Nephron progenitor cell (in vitro differentiated cells): ENCODE results near the gene DKC1.

Source experiments
- DNase-seq: peaks from one replicate; pipeline ENCODE4 v3.0.0; 2021
- H3K27ac Mint-ChIP-seq: 2 replicates; pipeline ENCODE4 v1.8.0; 2021; ENCODE audit warnings: mild to moderate bottlenecking, moderate library complexity, mixed read lengths
- H3K27me3 Mint-ChIP-seq: 2 replicates; pipeline ENCODE4 v1.8.0; 2021; ENCODE audit warnings: mild to moderate bottlenecking, low read depth, mixed read lengths; ENCODE audit not compliant: poor library complexity
- H3K36me3 Mint-ChIP-seq: 2 replicates; pipeline ENCODE4 v1.8.0; 2021; ENCODE audit warnings: low read depth, mixed read lengths
- H3K4me1 Mint-ChIP-seq: 2 replicates; pipeline ENCODE4 v1.8.0; 2021; ENCODE audit warnings: mixed read lengths
- H3K4me3 Mint-ChIP-seq: 2 replicates; pipeline ENCODE4 v1.8.0; 2021; ENCODE audit warnings: mild to moderate bottlenecking, moderate library complexity, mixed read lengths
- H3K9me3 Mint-ChIP-seq: 2 replicates; pipeline ENCODE4 v1.8.0; 2021; ENCODE audit warnings: mild to moderate bottlenecking, moderate library complexity, mixed read lengths
- TF ChIP-seq, protein P1 (sequence below): fragments of 200-600 bp; sonication (generic); IDR thresholded peaks from 2 replicates; pipeline ENCODE4 v1.5.0; 2021; ENCODE audit warnings: antibody characterized with exemption

The DKC1 gene

DNA sequence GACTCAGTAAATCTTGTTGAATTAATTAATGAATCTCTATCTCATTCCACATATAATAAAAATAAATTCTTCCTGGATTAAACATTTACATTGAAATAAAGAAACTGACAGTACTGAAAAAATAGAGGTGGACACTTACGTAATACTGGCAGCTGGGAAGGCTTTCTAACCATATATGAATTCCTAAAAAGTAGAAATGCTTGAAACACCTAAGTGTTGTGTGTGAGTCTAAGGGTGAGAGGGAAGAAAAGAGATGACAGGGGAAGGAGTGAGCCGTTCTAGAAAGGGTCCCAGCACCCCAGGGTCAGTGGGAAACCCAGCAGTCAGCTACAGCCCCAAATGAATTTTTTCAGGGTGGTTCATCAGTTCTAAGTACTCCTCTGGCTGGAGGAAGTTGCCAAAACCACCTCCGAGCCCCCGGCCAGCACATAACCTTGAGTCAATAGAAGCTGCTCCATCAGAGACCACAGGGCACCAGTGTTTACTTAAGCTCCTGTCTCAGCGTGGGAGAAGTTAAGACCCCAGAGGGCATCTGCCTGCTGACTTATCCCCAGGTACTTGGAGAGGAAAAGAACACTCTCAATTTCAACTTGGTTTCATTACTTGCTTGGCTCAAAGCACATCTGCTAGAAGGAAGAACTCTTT is 30.1 kb upstream of the DKC1 start:
- H3K27me3 Mint-ChIP-seq = peaks cover 6% of the 10 kb centered on the region
- no peak overlapping the region for H3K27ac Mint-ChIP-seq
- H3K4me1 Mint-ChIP-seq = peaks cover 37% of the 10 kb centered on the region
- TF ChIP-seq, protein P1, sequence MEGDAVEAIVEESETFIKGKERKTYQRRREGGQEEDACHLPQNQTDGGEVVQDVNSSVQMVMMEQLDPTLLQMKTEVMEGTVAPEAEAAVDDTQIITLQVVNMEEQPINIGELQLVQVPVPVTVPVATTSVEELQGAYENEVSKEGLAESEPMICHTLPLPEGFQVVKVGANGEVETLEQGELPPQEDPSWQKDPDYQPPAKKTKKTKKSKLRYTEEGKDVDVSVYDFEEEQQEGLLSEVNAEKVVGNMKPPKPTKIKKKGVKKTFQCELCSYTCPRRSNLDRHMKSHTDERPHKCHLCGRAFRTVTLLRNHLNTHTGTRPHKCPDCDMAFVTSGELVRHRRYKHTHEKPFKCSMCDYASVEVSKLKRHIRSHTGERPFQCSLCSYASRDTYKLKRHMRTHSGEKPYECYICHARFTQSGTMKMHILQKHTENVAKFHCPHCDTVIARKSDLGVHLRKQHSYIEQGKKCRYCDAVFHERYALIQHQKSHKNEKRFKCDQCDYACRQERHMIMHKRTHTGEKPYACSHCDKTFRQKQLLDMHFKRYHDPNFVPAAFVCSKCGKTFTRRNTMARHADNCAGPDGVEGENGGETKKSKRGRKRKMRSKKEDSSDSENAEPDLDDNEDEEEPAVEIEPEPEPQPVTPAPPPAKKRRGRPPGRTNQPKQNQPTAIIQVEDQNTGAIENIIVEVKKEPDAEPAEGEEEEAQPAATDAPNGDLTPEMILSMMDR = no peak
- H3K36me3 Mint-ChIP-seq = no peaks in the 10 kb centered on the region
- DNase-seq = no peak
- peaks cover 48% of the 10 kb centered on the region for H3K9me3 Mint-ChIP-seq
- H3K4me3 Mint-ChIP-seq = no peak overlapping the region

DNA sequence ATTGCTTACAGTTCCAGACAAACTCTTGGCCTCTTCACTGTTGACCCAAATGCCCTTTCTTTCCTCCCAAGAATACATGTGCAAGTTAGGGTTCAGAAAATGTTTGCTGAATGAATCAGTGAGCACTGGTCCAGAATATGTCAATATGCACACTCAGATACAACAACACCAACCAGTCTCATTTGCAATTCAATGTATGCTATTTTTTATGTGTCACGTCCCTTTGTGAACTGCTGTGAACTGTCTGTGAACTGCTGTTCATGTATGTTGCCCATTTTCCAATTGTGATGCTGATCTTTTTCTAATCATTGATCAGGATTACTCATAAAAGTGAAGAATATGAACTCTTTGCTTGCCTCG is 29.6 kb upstream of the DKC1 start:
- Mint-ChIP-seq H3K4me3 (no peak overlapping the region), H3K27ac (no peak overlapping the region), H3K9me3 (peaks cover 49% of the 10 kb centered on the region), H3K27me3 (peaks cover 6% of the 10 kb centered on the region), H3K4me1 (peaks cover 37% of the 10 kb centered on the region), H3K36me3 (no peaks in the 10 kb centered on the region)
- no peak for DNase-seq
- TF ChIP-seq, protein P1 = no peak

DNA sequence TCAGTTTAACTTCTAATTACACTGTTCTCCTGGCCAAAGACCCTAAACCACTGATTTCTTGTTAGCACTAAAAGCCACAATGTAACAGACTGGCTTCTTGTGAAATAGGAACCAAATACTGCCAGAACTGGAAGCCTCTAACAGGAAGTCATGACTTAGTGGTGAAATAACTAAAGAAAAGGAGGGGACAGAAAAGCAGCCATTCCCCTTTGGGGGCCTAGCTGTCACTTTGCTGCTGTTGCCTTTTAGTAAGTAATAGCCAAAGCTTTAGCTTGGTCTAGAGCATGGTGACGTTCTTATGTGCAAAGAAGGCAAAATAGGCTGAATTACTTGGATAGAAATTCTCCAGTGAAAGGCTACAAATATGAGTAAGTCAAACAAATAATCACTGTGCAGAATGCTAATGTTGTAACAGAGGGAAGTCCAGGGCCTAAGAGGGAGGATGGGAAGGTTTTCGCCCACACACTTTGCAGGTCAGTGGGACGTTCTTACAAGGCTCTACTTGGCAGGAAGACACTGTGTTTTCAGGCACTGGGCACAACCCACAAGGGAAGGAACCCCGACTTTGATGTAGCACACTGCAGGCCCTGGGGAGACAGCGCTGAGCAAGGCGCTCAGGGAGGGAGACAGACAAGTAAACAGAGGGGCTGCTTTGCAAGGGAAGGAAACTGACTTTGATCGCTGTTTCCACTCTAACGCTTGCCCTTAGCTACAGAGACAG is 28.4 kb upstream of the DKC1 start:
- Mint-ChIP-seq H3K4me1 (peaks cover 37% of the 10 kb centered on the region), H3K9me3 (peaks cover 46% of the 10 kb centered on the region), H3K4me3 (no peak overlapping the region), H3K36me3 (no peaks in the 10 kb centered on the region), H3K27ac (peak overlapping the region; percentile 94), H3K27me3 (peaks cover 6% of the 10 kb centered on the region)
- TF ChIP-seq, protein P1 = no peak
- DNase-seq = no peak

DNA sequence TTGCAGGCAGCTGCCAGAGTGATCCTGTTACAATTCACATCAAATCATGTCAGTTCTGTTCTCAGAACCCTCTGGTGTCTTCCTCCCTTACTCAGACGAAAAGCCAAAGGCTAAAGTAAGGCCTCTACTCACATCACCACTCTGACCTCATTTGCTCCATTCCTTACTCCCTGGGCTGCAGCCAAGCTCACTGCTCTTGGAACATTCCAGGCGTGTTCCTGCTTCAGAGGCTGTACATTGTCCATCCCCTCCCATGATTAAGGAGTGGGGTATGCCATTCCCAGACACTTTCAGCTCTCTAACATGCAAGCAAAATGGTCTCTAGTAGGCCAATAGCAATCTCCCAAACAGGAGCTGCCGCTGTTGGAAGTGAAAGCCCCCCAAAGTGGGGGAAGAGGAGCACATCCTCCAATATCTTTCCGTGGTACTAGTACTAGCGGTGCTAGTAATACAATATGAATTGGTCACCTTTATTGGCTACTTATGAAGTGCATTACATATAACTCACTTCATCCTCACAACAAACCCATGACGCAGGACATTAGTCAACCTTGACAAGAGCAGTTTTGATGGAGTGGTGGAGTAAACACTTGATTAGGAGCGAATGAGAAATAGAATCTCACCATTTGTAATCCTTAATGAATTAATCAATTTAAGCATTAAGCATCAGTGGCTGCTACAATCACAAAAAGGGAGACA is 26.8 kb upstream of the DKC1 start:
- Mint-ChIP-seq H3K36me3 (no peaks in the 10 kb centered on the region), H3K4me3 (no peak overlapping the region), H3K9me3 (peaks cover 47% of the 10 kb centered on the region), H3K27ac (no peak overlapping the region), H3K4me1 (peaks cover 37% of the 10 kb centered on the region), H3K27me3 (peaks cover 9% of the 10 kb centered on the region)
- no peak for DNase-seq
- TF ChIP-seq, protein P1 = no peak

DNA sequence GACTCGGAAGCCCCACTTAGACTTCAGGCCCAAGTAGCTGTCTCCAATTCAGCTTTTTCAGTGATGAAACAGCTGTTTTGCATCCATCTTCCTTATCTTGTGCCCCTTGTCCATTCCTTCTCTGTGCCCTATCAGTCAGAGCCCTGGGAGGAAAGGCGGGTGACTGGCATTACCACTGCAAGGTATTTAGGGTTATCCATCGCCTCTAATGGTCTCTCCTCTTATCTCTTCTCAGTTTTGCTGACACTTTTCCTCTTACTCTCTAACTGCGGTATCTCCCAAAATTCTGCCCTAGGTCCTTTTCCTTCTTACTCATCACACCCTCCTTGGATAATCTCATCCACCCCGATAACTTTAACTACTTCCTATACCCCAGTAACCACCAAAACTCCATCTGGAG is 25.5 kb upstream of the DKC1 start:
- peaks cover 33% of the 10 kb centered on the region for H3K4me1 Mint-ChIP-seq
- no peak for DNase-seq
- peaks cover 10% of the 10 kb centered on the region for H3K27me3 Mint-ChIP-seq
- peaks cover 43% of the 10 kb centered on the region for H3K9me3 Mint-ChIP-seq
- H3K36me3 Mint-ChIP-seq = no peaks in the 10 kb centered on the region
- H3K4me3 Mint-ChIP-seq = peak overlapping the region; percentile 14
- TF ChIP-seq, protein P1 = no peak
- no peak overlapping the region for H3K27ac Mint-ChIP-seq
